Measurements from ENCODE around the gene TEAD1. TPM values are rescaled to one million over a fixed set of nuclear protein-coding genes. Genes with fewer than 3 reads are reported as not detected.
A peak's percentile ranks its signal among the peaks of the same experiment; 100 is the strongest.

TEAD1 gene
- total RNA-seq, 1 donor from 2014 or later, result 158 TPM

- DNase-seq (ENCODE audit: low spot score), result no peak
Measured at GRCh38 chr11:12762696-12763324, 88.6 kb downstream of the TEAD1 start.

- no peak for DNase-seq (ENCODE audit: low spot score)
Measured at GRCh38 chr11:12764187-12764914, 90.1 kb downstream of the TEAD1 start.

GRCh38 chr11:12765428-12765827 is 91.2 kb downstream of the TEAD1 start:
- no peak for DNase-seq (ENCODE audit: low spot score)

GRCh38 chr11:12767027-12767426 is 92.8 kb downstream of the TEAD1 start:
- DNase-seq (ENCODE audit: low spot score), result peak; percentile 79

GRCh38 chr11:12767577-12767976 is 93.4 kb downstream of the TEAD1 start:
- DNase-seq (ENCODE audit: low spot score), result no peak

GRCh38 chr11:12768726-12769673 is 94.8 kb downstream of the TEAD1 start:
- DNase-seq (ENCODE audit: low spot score), result no peak

- peak; percentile 58 for DNase-seq (ENCODE audit: low spot score)
Measured at GRCh38 chr11:12769834-12770345, 95.7 kb downstream of the TEAD1 start.

- no peak for DNase-seq (ENCODE audit: low spot score)
Measured at GRCh38 chr11:12770435-12770834, 96.2 kb downstream of the TEAD1 start.

- no peak for DNase-seq (ENCODE audit: low spot score)
Measured at GRCh38 chr11:12770966-12771597, 96.9 kb downstream of the TEAD1 start.

GRCh38 chr11:12771875-12772274 is 97.7 kb downstream of the TEAD1 start:
- no peak for DNase-seq (ENCODE audit: low spot score)

GRCh38 chr11:12772324-12772723 is 98.1 kb downstream of the TEAD1 start:
- no peak for DNase-seq (ENCODE audit: low spot score)

GRCh38 chr11:12773591-12773990 is 99.4 kb downstream of the TEAD1 start:
- DNase-seq (ENCODE audit: low spot score), result no peak

- DNase-seq (ENCODE audit: low spot score), result no peak
Measured at GRCh38 chr11:12775955-12776354, 101.7 kb downstream of the TEAD1 start.

- no peak for DNase-seq (ENCODE audit: low spot score)
Measured at GRCh38 chr11:12777208-12777874, 103.1 kb downstream of the TEAD1 start.

- no peak for DNase-seq (ENCODE audit: low spot score)
Measured at GRCh38 chr11:12778240-12778905, 104.2 kb downstream of the TEAD1 start.

- no peak for DNase-seq (ENCODE audit: low spot score)
Measured at GRCh38 chr11:12783765-12784164, 109.5 kb downstream of the TEAD1 start.

- no peak for DNase-seq (ENCODE audit: low spot score)
Measured at GRCh38 chr11:12784445-12784844, 110.2 kb downstream of the TEAD1 start.

- DNase-seq (ENCODE audit: low spot score), result no peak
Measured at GRCh38 chr11:12784987-12785386, 110.8 kb downstream of the TEAD1 start.

GRCh38 chr11:12785901-12786300 is 111.7 kb downstream of the TEAD1 start:
- DNase-seq (ENCODE audit: low spot score), result no peak

- DNase-seq (ENCODE audit: low spot score), result no peak
Measured at GRCh38 chr11:12786450-12786849, 112.2 kb downstream of the TEAD1 start.

All from umbilical cord (tissue), 2 donors.